Ishikawa (cell line): ENCODE measurements around the gene SETD7.

ENCODE experiments used
- CEBPB ChIP-seq: IDR thresholded peaks from 2 replicates; pipeline ENCODE4 v1.6.1; 2012
- CREB1 ChIP-seq: IDR thresholded peaks from 2 replicates; pipeline ENCODE4 v1.6.1; 2012; ENCODE audit warnings: low read depth
- EGR1 ChIP-seq: IDR thresholded peaks from 2 replicates; pipeline ENCODE4 v1.6.1; 2012
- EP300 ChIP-seq: IDR thresholded peaks from 2 replicates; pipeline ENCODE4 v1.6.1; 2012; ENCODE audit warnings: borderline replicate concordance
- FOXM1 ChIP-seq: IDR thresholded peaks from 2 replicates; pipeline ENCODE4 v1.6.1; 2012; ENCODE audit warnings: low read depth, borderline replicate concordance
- NFIC ChIP-seq: IDR thresholded peaks from 2 replicates; pipeline ENCODE4 v1.6.1; 2012
- RAD21 ChIP-seq: IDR thresholded peaks from 2 replicates; pipeline ENCODE4 v1.6.1; 2012; ENCODE audit warnings: low read depth
- TAF1 ChIP-seq: IDR thresholded peaks from 2 replicates; pipeline ENCODE4 v1.6.1; 2012; ENCODE audit warnings: low read depth, mild to moderate bottlenecking
- TCF12 ChIP-seq: IDR thresholded peaks from 2 replicates; pipeline ENCODE4 v1.6.1; 2012; ENCODE audit warnings: low read depth
- TEAD4 ChIP-seq: IDR thresholded peaks from 2 replicates; pipeline ENCODE4 v1.6.1; 2012
- YY1 ChIP-seq: IDR thresholded peaks from 2 replicates; pipeline ENCODE4 v1.6.1; 2012; ENCODE audit warnings: low read depth
- ZBTB7A ChIP-seq: IDR thresholded peaks from 2 replicates; pipeline ENCODE4 v1.6.1; 2012; ENCODE audit warnings: low read depth
- TF ChIP-seq, protein P1 (sequence below): IDR thresholded peaks from 2 replicates; pipeline ENCODE4 v1.6.1; 2012
- TF ChIP-seq, protein P2 (sequence below): IDR thresholded peaks from 2 replicates; pipeline ENCODE4 v1.6.1; 2012; ENCODE audit warnings: low read depth, mild to moderate bottlenecking
- TF ChIP-seq, protein P3 (sequence below): IDR thresholded peaks from 2 replicates; pipeline ENCODE4 v1.6.1; 2012

SETD7 gene

DNA sequence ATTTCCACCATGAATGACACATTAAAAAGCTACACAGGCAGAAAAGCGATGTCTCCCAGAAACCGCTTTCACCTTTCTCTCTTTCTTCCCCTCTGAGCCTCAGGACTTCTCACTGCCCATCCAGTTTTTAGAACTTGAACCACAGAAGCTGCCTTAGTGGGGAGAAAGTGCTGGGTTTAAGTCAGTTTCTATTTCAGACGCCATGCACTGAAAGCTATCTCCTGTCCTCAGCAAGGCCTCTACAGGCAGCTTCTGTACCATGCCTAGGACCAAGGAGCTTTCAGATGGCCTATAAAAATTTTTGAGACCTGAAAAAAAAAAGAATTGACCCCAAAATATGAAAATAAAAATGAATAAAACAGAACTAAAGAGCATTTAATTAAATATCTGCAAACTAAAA, 67.6 kb downstream of the SETD7 start:
- TF ChIP-seq, protein P1, sequence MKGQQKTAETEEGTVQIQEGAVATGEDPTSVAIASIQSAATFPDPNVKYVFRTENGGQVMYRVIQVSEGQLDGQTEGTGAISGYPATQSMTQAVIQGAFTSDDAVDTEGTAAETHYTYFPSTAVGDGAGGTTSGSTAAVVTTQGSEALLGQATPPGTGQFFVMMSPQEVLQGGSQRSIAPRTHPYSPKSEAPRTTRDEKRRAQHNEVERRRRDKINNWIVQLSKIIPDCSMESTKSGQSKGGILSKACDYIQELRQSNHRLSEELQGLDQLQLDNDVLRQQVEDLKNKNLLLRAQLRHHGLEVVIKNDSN = no peak
- TF ChIP-seq ZBTB7A = no peak
- TF ChIP-seq CEBPB = no peak
- no peak for TF ChIP-seq CREB1
- no peak for TF ChIP-seq TCF12
- TF ChIP-seq TAF1 = no peak
- TF ChIP-seq FOXM1 = no peak
- no peak for TF ChIP-seq YY1
- no peak for TF ChIP-seq EGR1
- TF ChIP-seq EP300 = no peak
- no peak for TF ChIP-seq TEAD4
- TF ChIP-seq, protein P2, sequence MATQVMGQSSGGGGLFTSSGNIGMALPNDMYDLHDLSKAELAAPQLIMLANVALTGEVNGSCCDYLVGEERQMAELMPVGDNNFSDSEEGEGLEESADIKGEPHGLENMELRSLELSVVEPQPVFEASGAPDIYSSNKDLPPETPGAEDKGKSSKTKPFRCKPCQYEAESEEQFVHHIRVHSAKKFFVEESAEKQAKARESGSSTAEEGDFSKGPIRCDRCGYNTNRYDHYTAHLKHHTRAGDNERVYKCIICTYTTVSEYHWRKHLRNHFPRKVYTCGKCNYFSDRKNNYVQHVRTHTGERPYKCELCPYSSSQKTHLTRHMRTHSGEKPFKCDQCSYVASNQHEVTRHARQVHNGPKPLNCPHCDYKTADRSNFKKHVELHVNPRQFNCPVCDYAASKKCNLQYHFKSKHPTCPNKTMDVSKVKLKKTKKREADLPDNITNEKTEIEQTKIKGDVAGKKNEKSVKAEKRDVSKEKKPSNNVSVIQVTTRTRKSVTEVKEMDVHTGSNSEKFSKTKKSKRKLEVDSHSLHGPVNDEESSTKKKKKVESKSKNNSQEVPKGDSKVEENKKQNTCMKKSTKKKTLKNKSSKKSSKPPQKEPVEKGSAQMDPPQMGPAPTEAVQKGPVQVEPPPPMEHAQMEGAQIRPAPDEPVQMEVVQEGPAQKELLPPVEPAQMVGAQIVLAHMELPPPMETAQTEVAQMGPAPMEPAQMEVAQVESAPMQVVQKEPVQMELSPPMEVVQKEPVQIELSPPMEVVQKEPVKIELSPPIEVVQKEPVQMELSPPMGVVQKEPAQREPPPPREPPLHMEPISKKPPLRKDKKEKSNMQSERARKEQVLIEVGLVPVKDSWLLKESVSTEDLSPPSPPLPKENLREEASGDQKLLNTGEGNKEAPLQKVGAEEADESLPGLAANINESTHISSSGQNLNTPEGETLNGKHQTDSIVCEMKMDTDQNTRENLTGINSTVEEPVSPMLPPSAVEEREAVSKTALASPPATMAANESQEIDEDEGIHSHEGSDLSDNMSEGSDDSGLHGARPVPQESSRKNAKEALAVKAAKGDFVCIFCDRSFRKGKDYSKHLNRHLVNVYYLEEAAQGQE = no peak
- TF ChIP-seq, protein P3, sequence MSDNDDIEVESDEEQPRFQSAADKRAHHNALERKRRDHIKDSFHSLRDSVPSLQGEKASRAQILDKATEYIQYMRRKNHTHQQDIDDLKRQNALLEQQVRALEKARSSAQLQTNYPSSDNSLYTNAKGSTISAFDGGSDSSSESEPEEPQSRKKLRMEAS = no peak

DNA sequence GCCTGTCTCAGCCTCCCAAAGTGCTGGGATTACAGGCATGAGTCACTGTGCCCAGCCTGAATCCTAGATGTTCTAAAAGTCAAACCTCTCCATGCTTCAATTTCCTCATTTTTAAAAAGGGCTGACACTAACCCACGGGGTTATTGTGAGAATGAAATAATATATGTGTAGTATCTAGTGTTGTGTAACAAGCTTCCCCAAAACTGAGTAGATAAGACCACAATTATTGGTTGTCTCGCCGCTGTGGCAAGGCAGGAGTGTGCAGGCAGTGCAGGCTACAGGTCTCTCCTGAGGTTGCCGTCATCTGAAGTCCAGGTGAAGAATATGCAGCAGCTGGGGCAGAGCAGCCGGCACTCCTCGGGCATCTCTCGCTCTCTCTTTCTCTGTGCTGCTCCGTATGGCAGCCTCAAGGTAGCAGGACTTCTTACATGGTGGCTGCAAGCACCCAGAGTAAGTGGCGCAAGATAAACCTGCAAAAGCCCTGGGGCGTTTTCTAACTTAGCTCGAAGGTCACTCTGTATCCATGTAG, 71.2 kb downstream of the SETD7 start:
- TF ChIP-seq, protein P2 = no peak
- TF ChIP-seq ZBTB7A (no peak), EGR1 (no peak)

DNA sequence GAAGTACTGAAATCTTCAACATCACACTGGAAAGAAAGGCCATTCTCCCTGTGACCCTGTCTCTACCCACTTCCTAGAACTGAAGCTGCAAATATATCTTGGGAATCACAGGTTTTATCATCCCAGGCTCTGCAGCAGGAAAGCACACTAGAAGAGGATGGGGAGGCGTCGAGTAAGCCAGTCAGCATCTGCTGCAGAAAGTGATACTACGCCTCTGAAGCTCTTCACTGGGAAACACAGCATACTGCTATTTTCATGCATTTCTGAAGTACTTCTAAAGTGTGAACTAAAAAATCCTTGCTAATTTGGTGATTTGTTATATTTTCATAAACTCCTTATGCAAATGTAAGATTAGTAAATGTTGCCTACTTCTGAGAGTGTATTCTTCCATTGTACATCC, 73.0 kb downstream of the SETD7 start:
- no peak for TF ChIP-seq CREB1
- TF ChIP-seq, protein P2 = no peak
- TF ChIP-seq FOXM1 = no peak

DNA sequence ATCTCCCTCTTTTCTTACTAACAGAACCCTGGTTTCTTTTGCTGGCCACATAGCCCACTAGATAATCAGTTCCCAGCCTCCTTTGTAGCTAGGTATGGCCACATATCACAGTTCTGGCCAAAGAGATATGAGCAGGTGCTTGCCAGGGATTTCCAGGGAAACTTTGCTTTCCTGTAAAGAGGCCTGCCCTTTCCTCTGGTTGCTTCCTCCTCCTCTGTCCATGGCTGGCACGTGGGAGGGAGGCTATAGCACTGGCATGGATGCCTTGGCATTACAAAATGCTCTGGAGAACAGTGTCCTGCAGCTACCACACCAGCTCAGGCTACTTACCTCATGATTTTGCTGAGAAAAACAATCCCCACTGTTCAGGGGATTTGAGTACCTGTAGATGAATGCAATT, 74.6 kb downstream of the SETD7 start:
- no peak for TF ChIP-seq CEBPB
- no peak for TF ChIP-seq RAD21
- no peak for TF ChIP-seq NFIC
- TF ChIP-seq ZBTB7A = no peak
- TF ChIP-seq, protein P3 = no peak
- no peak for TF ChIP-seq TAF1
- TF ChIP-seq EP300 = no peak
- no peak for TF ChIP-seq TEAD4
- no peak for TF ChIP-seq CREB1
- TF ChIP-seq, protein P1 = no peak

DNA sequence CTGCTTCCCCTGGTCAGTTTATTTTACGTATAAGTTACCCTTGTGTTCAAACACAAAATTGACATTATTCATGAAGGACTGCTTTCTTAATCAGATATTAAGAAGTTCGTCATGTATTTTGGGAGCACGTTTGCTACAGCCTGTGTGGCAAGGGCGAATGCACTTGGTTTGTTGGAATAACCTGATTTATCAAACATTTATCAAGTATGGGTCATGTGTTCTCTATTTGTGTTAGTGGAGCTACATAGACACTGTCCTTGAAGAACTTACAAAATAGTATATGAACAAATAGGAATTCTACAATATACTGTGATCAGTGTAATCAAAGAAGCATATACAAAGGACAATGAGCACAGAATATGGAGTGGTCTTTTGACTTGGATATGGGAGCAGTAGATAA, 79.7 kb downstream of the SETD7 start:
- TF ChIP-seq ZBTB7A = no peak

DNA sequence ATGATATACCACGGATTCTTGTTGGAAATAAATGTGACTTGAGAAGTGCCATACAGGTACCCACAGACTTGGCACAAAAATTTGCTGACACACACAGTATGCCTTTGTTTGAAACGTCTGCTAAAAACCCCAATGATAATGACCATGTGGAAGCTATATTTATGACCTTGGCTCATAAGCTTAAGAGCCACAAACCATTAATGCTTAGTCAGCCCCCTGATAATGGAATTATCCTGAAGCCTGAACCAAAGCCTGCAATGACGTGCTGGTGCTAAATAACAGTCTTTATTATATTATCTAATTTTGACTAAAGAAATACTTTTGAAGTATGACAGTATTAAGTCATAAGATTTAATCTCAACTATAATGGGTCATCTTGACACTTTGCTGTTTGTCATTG, 83.2 kb downstream of the SETD7 start:
- TF ChIP-seq TCF12 = no peak
- TF ChIP-seq, protein P2 = no peak
